Naive thymus-derived CD4-positive, alpha-beta T cell (primary cell): ENCODE data around the gene ZFYVE28. TPM values are rescaled to one million over a fixed set of nuclear protein-coding genes. Genes with fewer than 3 reads are reported as not detected.

Experiments
- ATAC-seq: fragments of 150-1000 bp; cut with Tn5 transposase; 2 replicates; pipeline ENCODE4 v1.10.0; 2021; ENCODE audit warnings: mild to moderate bottlenecking, moderate library complexity
- CTCF ChIA-PET: fragments of 350-600 bp; sonication (Branson Sonifier 250); formaldehyde crosslinking; loops from one replicate; lab custom pipeline; 2021; ENCODE audit warnings: antibody characterized with exemption; lab: Charles Lee
- POLR2A ChIA-PET: fragments of 350-600 bp; sonication (Branson Sonifier 250); formaldehyde crosslinking; loops from one replicate; lab custom pipeline; 2021; ENCODE audit warnings: antibody characterized with exemption, inconsistent platforms; lab: Charles Lee
- DNase-seq, 9 donors: peaks; one replicate each; pipeline versions ENCODE4 v3.0.0 to v3.0.0-alpha.2; 2020 to 2022; ENCODE audit warnings: mixed read lengths in 1 of 9
- H3K27ac ChIP-seq: one replicate; pipeline ENCODE4 v1.7.0; 2013; ENCODE audit warnings: mild to moderate bottlenecking, low read depth, low read length, moderate library complexity
- H3K27me3 ChIP-seq, 2 donors: one replicate each; pipeline ENCODE4 v1.7.0; 2013; ENCODE audit warnings: low read length in 2 of 2, mild to moderate bottlenecking in 2 of 2, moderate library complexity in 2 of 2; ENCODE audit not compliant: control insufficient read depth in 2 of 2, insufficient read depth in 2 of 2
- H3K36me3 ChIP-seq, 3 experiments: 1 replicate in 2 of 3; 2 replicates in 1 of 3; pipeline ENCODE4 v1.7.0; 2013; ENCODE audit warnings: low read length in 3 of 3, mild to moderate bottlenecking in 3 of 3, moderate library complexity in 1 of 3; ENCODE audit not compliant: insufficient read depth in 3 of 3, control insufficient read depth in 2 of 3
- H3K4me1 ChIP-seq, 2 donors: one replicate each; pipeline ENCODE4 v1.7.0; 2013; ENCODE audit warnings: low read length in 2 of 2, mild to moderate bottlenecking in 2 of 2, moderate library complexity in 1 of 2; ENCODE audit not compliant: control insufficient read depth in 2 of 2, insufficient read depth in 2 of 2
- H3K4me3 ChIP-seq: 2 replicates; pipeline ENCODE4 v1.7.0; 2013; ENCODE audit warnings: mild to moderate bottlenecking, low read length
- H3K9me3 ChIP-seq, 3 experiments: 1 replicate in 2 of 3; 2 replicates in 1 of 3; pipeline ENCODE4 v1.7.0; 2013; ENCODE audit warnings: low read length in 3 of 3; ENCODE audit not compliant: control insufficient read depth in 2 of 3
- H3K27ac Mint-ChIP-seq, 9 donors: one replicate each; pipeline ENCODE4 v1.8.0; 2020 to 2022; ENCODE audit warnings: mixed read lengths in 9 of 9, mild to moderate bottlenecking in 8 of 9, moderate library complexity in 5 of 9, inconsistent platforms in 2 of 9
- H3K27me3 Mint-ChIP-seq, 5 donors: one replicate each; pipeline ENCODE4 v1.8.0; 2021 to 2022; ENCODE audit warnings: mixed read lengths in 5 of 5, mild to moderate bottlenecking in 1 of 5
- H3K36me3 Mint-ChIP-seq, 5 donors: one replicate each; pipeline ENCODE4 v1.8.0; 2020 to 2022; ENCODE audit warnings: mixed read lengths in 5 of 5, mild to moderate bottlenecking in 3 of 5, inconsistent platforms in 1 of 5
- H3K4me1 Mint-ChIP-seq, 7 donors: one replicate each; pipeline ENCODE4 v1.8.0; 2020 to 2022; ENCODE audit warnings: mixed read lengths in 7 of 7, mild to moderate bottlenecking in 3 of 7, inconsistent platforms in 1 of 7
- H3K4me3 Mint-ChIP-seq, 10 donors: one replicate each; pipeline ENCODE4 v1.8.0; 2020 to 2022; ENCODE audit warnings: mild to moderate bottlenecking in 10 of 10, mixed read lengths in 10 of 10, moderate library complexity in 6 of 10, inconsistent platforms in 2 of 10
- H3K9me3 Mint-ChIP-seq, 11 donors: one replicate each; pipeline ENCODE4 v1.8.0; 2020 to 2022; ENCODE audit warnings: mixed read lengths in 11 of 11, mild to moderate bottlenecking in 4 of 11, inconsistent platforms in 1 of 11, moderate library complexity in 1 of 11
- intact Hi-C, 2 donors: fragments of 100-400 bp; cut with micrococcal nuclease; formaldehyde crosslinking; loops; one replicate each; pipeline ENCODE4 v1.15.1; 2023
- polyA plus RNA-seq, 2 donors: library from polyadenylated mRNA; unstranded; fragments of 300-500 nt; fragmentation: Illumina TruSeq; gene quantifications; one replicate each; pipeline ENCODE4 v1.2.3, GENCODE V29; 2021
- total RNA-seq, 6 experiments: library from RNA in 5 of 6; stranded (reverse) in 5 of 6; gene quantifications; 1 replicate in 5 of 6; 2 replicates in 1 of 6; pipeline ENCODE4 v1.2.3 and lab custom pipeline; 2021 to 2026

Gene ZFYVE28
- total and polyA plus RNA-seq, 7 experiments from 2014 or later = 6.1 to 26.5 (median 15.9) TPM

GRCh38 chr4:2284161-2284933 lies 134.1 kb downstream of the ZFYVE28 start:
- peaks cover 0 to 5% (median 0%) of the 10 kb centered on the region in 11 donors for H3K9me3 Mint-ChIP-seq
- Histone ChIP-seq H3K36me3 (no peaks in the 10 kb centered on the region), H3K4me1 (peaks cover 31 to 39% of the 10 kb centered on the region in 2 donors), H3K4me3 (no peak overlapping the region), H3K27ac (no peak overlapping the region), H3K27me3 (no peaks in the 10 kb centered on the region), H3K9me3 (no peaks in the 10 kb centered on the region)
- H3K36me3 Mint-ChIP-seq = peaks cover 0 to 5% (median 0%) of the 10 kb centered on the region in 5 donors
- CTCF ChIA-PET = interaction anchor here (1.1 kb wide), 1 partner anchor 43 kb away, joined by 3 read pairs; the partner anchor contains the start of genes HAUS3 and POLN
- intact Hi-C loops = loop anchor here (5.0 to 10.0 kb wide), 2 partner anchors 70 to 253 kb away; partner anchors contain the start of gene FAM193A (in 1 of the 2)
- peaks cover 27 to 79% (median 52%) of the 10 kb centered on the region in 7 donors for H3K4me1 Mint-ChIP-seq
- peak overlapping the region in 1 of 10 donors; percentile 42 for H3K4me3 Mint-ChIP-seq
- DNase-seq (peak in 1 of 9 donors; percentile 6), ATAC-seq (no peak)
- H3K27me3 Mint-ChIP-seq = no peaks in the 10 kb centered on the region
- H3K27ac Mint-ChIP-seq = peak overlapping the region in 7 of 9 donors; percentile 66 to 99 (median 79)
- POLR2A ChIA-PET = no interaction called here

DNA sequence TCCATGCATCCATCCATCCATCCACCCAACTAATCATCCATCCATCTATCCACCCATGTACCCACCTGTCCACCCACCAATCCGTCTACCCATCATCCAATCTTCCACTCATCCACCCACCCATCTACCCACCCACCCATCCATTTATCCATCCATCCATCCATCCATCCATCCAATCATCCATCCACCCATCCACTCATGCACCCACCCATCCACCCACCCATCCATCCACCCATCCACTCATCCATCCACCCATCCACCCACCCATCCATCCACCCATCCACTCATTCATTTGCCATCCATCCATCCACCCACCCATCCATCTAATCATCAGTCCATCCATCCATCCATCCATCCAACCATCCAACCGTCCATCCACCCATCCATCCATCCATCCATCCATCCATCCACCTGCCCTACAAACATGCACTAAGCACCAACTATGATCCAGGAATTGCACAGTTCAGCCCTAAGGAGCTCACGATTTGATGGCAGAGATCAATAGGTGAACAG lies 135.2 kb downstream of the ZFYVE28 start:
- Mint-ChIP-seq H3K4me1 (peaks cover 27 to 75% (median 52%) of the 10 kb centered on the region in 7 donors), H3K4me3 (peak overlapping the region in 5 of 10 donors; percentile 25 to 89 (median 32)), H3K9me3 (peaks cover 0 to 5% (median 0%) of the 10 kb centered on the region in 11 donors), H3K36me3 (peaks cover 0 to 5% (median 0%) of the 10 kb centered on the region in 5 donors), H3K27me3 (no peaks in the 10 kb centered on the region), H3K27ac (peak overlapping the region; percentile 46 to 99 (median 94))
- CTCF ChIA-PET = no interaction called here
- no peaks in the 10 kb centered on the region for H3K36me3 ChIP-seq
- H3K4me3 ChIP-seq = no peak overlapping the region
- POLR2A ChIA-PET = interaction anchor here (0.7 to 2.1 kb wide), 4 partner anchors 8 to 185 kb away, joined by 3 to 37 read pairs (median 10); partner anchors contain the start of genes MXD4 and RNF4
- H3K4me1 ChIP-seq = peaks cover 31 to 34% of the 10 kb centered on the region in 2 donors
- DNase-seq = no peak
- H3K27me3 ChIP-seq = no peaks in the 10 kb centered on the region
- H3K27ac ChIP-seq = no peak overlapping the region
- ATAC-seq = no peak
- intact Hi-C loops = loop anchor here (5.0 to 10.0 kb wide), 2 partner anchors 72 to 254 kb away; partner anchors contain the start of gene FAM193A (in 1 of the 2)
- no peaks in the 10 kb centered on the region for H3K9me3 ChIP-seq

DNA sequence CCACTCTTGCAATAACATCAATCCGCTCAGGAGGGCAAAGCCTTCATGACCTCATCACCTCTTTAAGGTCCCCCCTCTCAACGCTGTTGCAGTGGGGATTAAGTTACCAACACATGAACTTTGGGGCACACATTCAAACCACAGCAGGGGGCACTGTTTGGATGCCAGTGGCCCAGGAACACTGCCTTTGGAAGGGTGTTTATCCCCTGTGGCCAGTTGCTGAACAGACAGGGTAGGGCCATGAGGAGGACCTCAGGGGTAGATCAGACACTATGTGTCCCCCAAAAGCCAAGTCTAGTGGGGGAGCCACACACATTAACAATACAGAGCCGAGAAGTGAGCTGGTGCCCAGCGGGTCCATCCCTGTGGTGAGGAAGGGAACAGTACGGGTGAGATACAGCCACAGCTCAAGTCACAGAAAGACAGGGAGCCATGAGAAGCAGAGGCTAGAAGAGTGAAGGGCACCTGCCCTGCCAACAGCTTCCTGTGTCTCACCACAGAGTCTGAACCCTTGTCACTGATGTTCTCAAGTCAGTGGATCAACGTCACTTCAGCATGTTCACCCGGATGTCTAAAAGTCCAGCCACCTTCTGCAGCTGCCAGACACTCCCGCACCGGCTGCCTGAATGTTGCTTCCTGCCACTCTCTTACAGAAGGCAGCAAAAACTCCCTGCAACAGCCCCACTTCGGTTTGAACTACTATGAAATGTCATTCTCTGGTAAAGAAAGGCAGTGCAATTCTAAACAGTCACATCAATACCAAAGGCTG lies 136.7 kb downstream of the ZFYVE28 start:
- ATAC-seq (peak; percentile 95), DNase-seq (peak; percentile 51 to 96 (median 94))
- H3K4me1 Mint-ChIP-seq = peaks cover 27 to 64% (median 50%) of the 10 kb centered on the region in 7 donors
- Histone ChIP-seq H3K27me3 (no peaks in the 10 kb centered on the region), H3K36me3 (no peaks in the 10 kb centered on the region), H3K9me3 (no peaks in the 10 kb centered on the region), H3K4me3 (peak overlapping the region; percentile 33), H3K27ac (peak overlapping the region; percentile 81), H3K4me1 (peaks cover 31 to 34% of the 10 kb centered on the region in 2 donors)
- peak overlapping the region; percentile 91 to 100 (median 99) for H3K27ac Mint-ChIP-seq
- ChIA-PET CTCF (interaction anchor here (0.6 to 1.4 kb wide), 8 partner anchors 9 to 180 kb away, joined by 3 to 6 read pairs (median 4); no protein-coding TSS in a partner anchor), POLR2A (interaction anchor here (0.6 to 2.1 kb wide), 6 partner anchors 9 to 250 kb away, joined by 3 to 37 read pairs (median 6); partner anchors contain the start of genes MXD4 and RNF4)
- H3K4me3 Mint-ChIP-seq = peak overlapping the region; percentile 73 to 90 (median 84)
- H3K9me3 Mint-ChIP-seq = peaks cover 0 to 5% (median 0%) of the 10 kb centered on the region in 11 donors
- intact Hi-C loops = loop anchor here (1.0 to 10.0 kb wide), 11 partner anchors 10 to 256 kb away; partner anchors contain the start of genes HAUS3 (in 2 of the 2), MXD4 (in 2 of the 2), POLN (in 2 of the 2) and CFAP99 (in 1 of the 2)
- no peaks in the 10 kb centered on the region for H3K27me3 Mint-ChIP-seq
- peaks cover 0 to 5% (median 0%) of the 10 kb centered on the region in 5 donors for H3K36me3 Mint-ChIP-seq

- Mint-ChIP-seq H3K9me3 (peaks cover 0 to 5% (median 0%) of the 10 kb centered on the region in 11 donors), H3K4me1 (peaks cover 27 to 57% (median 48%) of the 10 kb centered on the region in 7 donors), H3K27ac (peak overlapping the region; percentile 73 to 100 (median 99)), H3K4me3 (peak overlapping the region in 6 of 10 donors; percentile 29 to 90 (median 53)), H3K36me3 (peaks cover 0 to 5% (median 0%) of the 10 kb centered on the region in 5 donors), H3K27me3 (no peaks in the 10 kb centered on the region)
- H3K27me3 ChIP-seq = no peaks in the 10 kb centered on the region
- ATAC-seq (no peak), DNase-seq (no peak)
- H3K27ac ChIP-seq = peak overlapping the region; percentile 81
- intact Hi-C loops = loop anchor here (1.0 to 10.0 kb wide), 5 partner anchors 74 to 257 kb away; partner anchors contain the start of gene FAM193A (in 1 of the 2)
- CTCF ChIA-PET = no interaction called here
- peaks cover 31 to 34% of the 10 kb centered on the region in 2 donors for H3K4me1 ChIP-seq
- POLR2A ChIA-PET = interaction anchor here (0.6 to 1.1 kb wide), 3 partner anchors 10 to 188 kb away, joined by 3 to 4 read pairs (median 3); partner anchors contain the start of gene RNF4
- peak overlapping the region; percentile 33 for H3K4me3 ChIP-seq
- no peaks in the 10 kb centered on the region for H3K9me3 ChIP-seq
- no peaks in the 10 kb centered on the region for H3K36me3 ChIP-seq
These were observed 137.7 kb downstream of the ZFYVE28 start for GRCh38 chr4:2280531-2281300.

DNA sequence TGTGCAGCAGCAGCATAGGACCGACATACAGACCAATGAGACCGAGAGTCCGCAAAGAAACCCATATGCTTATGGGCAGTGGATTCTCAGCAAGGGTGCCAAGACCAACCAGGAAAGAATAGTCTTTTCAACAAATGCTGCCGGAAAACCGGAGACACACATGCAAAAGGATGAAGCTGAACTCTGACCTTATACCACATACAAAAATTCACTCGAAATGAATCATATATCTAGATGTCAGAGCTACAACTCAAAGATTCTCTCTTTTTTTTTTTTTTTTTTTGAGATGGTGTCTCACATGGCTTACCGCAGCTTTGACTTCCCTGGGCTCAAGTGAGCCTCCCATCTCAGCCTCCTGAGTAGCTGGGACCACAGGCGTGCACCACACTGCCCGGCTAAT lies 140.5 kb downstream of the ZFYVE28 start:
- Histone ChIP-seq H3K36me3 (no peaks in the 10 kb centered on the region), H3K9me3 (no peaks in the 10 kb centered on the region), H3K4me3 (no peak overlapping the region), H3K27me3 (no peaks in the 10 kb centered on the region), H3K27ac (no peak overlapping the region), H3K4me1 (peaks cover 22 to 25% of the 10 kb centered on the region in 2 donors)
- H3K27me3 Mint-ChIP-seq = no peaks in the 10 kb centered on the region
- no peak overlapping the region for H3K27ac Mint-ChIP-seq
- H3K9me3 Mint-ChIP-seq = peaks cover 0 to under 1% (median 0%) of the 10 kb centered on the region in 11 donors
- DNase-seq (no peak), ATAC-seq (no peak)
- ChIA-PET POLR2A (no interaction called here), CTCF (no interaction called here)
- H3K36me3 Mint-ChIP-seq = peaks cover 0 to 6% (median 2%) of the 10 kb centered on the region in 5 donors
- no peak overlapping the region for H3K4me3 Mint-ChIP-seq
- H3K4me1 Mint-ChIP-seq = peaks cover 20 to 35% (median 32%) of the 10 kb centered on the region in 7 donors
- intact Hi-C loops = no loop called here
